Chondrocyte (in vitro differentiated cells): Measurements from ENCODE around the gene SUMF2. TPM values are rescaled to one million over a fixed set of nuclear protein-coding genes. Genes with fewer than 3 reads are reported as not detected.
"Not testable (repeated sequence)": the region's sequence is repeated elsewhere in the genome, so short reads cannot be mapped to it uniquely, and the experiment has no call there.

Experiments
- DNase-seq: peaks from one replicate; pipeline ENCODE4 v3.0.0; 2021; ENCODE audit warnings: mixed read lengths, low spot score
- H3K27ac Mint-ChIP-seq: one replicate; pipeline ENCODE4 v1.8.0; 2021; ENCODE audit warnings: mild to moderate bottlenecking, moderate library complexity, mixed read lengths; ENCODE audit not compliant: unreplicated experiment
- H3K27me3 Mint-ChIP-seq: 2 replicates; pipeline ENCODE4 v1.8.0; 2021; ENCODE audit warnings: low read depth, mixed read lengths
- H3K36me3 Mint-ChIP-seq: 2 replicates; pipeline ENCODE4 v1.8.0; 2021; ENCODE audit warnings: low read depth, mixed read lengths
- H3K4me1 Mint-ChIP-seq: 2 replicates; pipeline ENCODE4 v1.8.0; 2021; ENCODE audit warnings: low read depth, mild to moderate bottlenecking, mixed read lengths
- H3K4me3 Mint-ChIP-seq: one replicate; pipeline ENCODE4 v1.8.0; 2021; ENCODE audit warnings: mild to moderate bottlenecking, moderate library complexity, mixed read lengths; ENCODE audit not compliant: unreplicated experiment
- H3K9me3 Mint-ChIP-seq: 2 replicates; pipeline ENCODE4 v1.8.0; 2021; ENCODE audit warnings: low read depth, mixed read lengths
- CTCF ChIP-seq: fragments of 200-600 bp; sonication (generic); IDR thresholded peaks from 2 replicates; pipeline ENCODE4 v1.5.0; 2021; ENCODE audit warnings: antibody characterized with exemption, mild to moderate bottlenecking, moderate library complexity
- total RNA-seq: library from RNA; stranded (reverse); gene quantifications from 3 replicates; pipeline ENCODE4 v1.2.1, GENCODE V29; 2021

The SUMF2 gene
- total RNA-seq, 1 donor from 2014 or later: 158 TPM

DNA sequence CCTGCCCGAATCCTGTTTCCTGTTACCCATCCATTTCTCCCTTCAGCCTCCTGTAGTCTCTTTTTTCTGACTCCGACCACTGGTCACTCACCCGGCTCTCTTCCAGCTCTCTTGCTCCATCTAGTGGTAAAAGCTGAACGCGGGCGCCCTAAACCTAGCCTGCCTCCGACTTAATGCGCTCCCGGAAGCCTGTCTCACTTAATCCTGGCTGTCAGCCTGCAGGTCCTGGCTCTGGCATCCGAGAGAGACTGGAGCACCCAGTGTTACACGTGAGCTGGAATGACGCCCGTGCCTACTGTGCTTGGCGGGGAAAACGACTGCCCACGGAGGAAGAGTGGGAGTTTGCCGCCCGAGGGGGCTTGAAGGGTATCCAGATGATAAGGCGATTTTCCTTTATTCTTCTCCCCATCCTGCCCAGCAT lies 10.3 kb downstream of the SUMF2 start:
- DNase-seq: peak; percentile 86
- peak overlapping the region; percentile 86 for H3K27ac Mint-ChIP-seq
- H3K4me1 Mint-ChIP-seq: peaks cover 18% of the 10 kb centered on the region
- peak; percentile 94 for TF ChIP-seq CTCF
- no peaks in the 10 kb centered on the region for H3K27me3 Mint-ChIP-seq
- no peak overlapping the region for H3K4me3 Mint-ChIP-seq
- peaks cover 23% of the 10 kb centered on the region for H3K36me3 Mint-ChIP-seq
- H3K9me3 Mint-ChIP-seq: no peaks in the 10 kb centered on the region

DNA sequence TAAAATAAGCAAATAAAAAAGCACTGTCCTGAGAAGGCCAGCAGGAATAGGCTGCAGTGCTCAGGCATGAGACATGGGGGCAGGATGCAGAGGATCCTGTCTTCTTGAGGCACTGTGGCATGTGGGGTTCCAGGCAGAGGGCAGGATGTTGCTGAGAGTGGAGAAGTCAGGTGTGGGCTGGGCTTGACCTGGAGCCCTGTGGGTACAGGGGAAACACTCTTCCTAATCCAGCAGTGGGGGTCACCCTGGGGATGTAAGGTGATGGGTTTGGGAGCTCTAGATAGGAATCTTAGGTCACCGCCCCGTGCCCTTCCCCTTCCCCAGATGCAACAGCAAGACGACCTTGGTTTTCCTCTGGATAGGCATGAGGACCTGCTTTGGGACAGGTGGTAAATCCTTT lies 13.6 kb downstream of the SUMF2 start:
- H3K27ac Mint-ChIP-seq: no peak overlapping the region
- H3K36me3 Mint-ChIP-seq: peaks cover 20% of the 10 kb centered on the region
- no peaks in the 10 kb centered on the region for H3K27me3 Mint-ChIP-seq

GRCh38 chr7:56078196-56078595 lies 14.1 kb downstream of the SUMF2 start:
- H3K9me3 Mint-ChIP-seq: no peaks in the 10 kb centered on the region

More for the DNA sequence above, 13.6 kb downstream of the SUMF2 start:
- no peaks in the 10 kb centered on the region for H3K9me3 Mint-ChIP-seq
- no peak overlapping the region for H3K4me3 Mint-ChIP-seq
- peaks cover 28% of the 10 kb centered on the region for H3K4me1 Mint-ChIP-seq
- DNase-seq: peak; percentile 25
- TF ChIP-seq CTCF: no peak

DNA sequence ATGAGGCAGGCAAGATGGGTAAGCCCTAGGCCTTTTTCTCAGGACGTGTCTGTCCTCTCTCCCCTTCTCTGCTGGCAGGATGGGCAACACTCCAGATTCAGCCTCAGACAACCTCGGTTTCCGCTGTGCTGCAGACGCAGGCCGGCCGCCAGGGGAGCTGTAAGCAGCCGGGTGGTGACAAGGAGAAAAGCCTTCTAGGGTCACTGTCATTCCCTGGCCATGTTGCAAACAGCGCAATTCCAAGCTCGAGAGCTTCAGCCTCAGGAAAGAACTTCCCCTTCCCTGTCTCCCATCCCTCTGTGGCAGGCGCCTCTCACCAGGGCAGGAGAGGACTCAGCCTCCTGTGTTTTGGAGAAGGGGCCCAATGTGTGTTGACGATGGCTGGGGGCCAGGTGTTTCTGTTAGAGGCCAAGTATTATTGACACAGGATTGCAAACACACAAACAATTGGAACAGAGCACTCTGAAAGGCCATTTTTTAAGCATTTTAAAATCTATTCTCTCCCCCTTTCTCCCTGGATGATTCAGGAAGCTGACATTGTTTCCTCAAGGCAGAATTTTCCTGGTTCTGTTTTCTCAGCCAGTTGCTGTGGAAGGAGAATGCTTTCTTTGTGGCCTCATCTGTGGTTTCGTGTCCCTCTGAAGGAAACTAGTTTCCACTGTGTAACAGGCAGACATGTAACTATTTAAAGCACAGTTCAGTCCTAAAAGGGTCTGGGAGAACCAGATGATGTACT lies 15.5 kb downstream of the SUMF2 start:
- peak; percentile 87 for DNase-seq
- Mint-ChIP-seq H3K27ac (peak overlapping the region; percentile 89), H3K27me3 (no peaks in the 10 kb centered on the region), H3K4me1 (peaks cover 22% of the 10 kb centered on the region), H3K9me3 (no peaks in the 10 kb centered on the region), H3K4me3 (no peak overlapping the region), H3K36me3 (peaks cover 15% of the 10 kb centered on the region)
- TF ChIP-seq CTCF: peak; percentile 56

More at GRCh38 chr7:56078196-56078595, 14.1 kb downstream of the SUMF2 start:
- Mint-ChIP-seq H3K27me3 (no peaks in the 10 kb centered on the region), H3K36me3 (peaks cover 17% of the 10 kb centered on the region), H3K4me3 (no peak overlapping the region), H3K4me1 (peaks cover 27% of the 10 kb centered on the region), H3K27ac (no peak overlapping the region)
- no peak for TF ChIP-seq CTCF
- peak; percentile 87 for DNase-seq

- DNase-seq: peak; percentile 77
- not testable (repeated sequence) for H3K9me3 Mint-ChIP-seq, H3K4me3 Mint-ChIP-seq, H3K27me3 Mint-ChIP-seq
- Mint-ChIP-seq H3K27ac (peak overlapping the region; percentile 89), H3K36me3 (peaks cover 15% of the 10 kb centered on the region), H3K4me1 (peaks cover 22% of the 10 kb centered on the region)
Observed at GRCh38 chr7:56080726-56081435, 16.8 kb downstream of the SUMF2 start.
